ENCODE data around the gene UBTF.

GRCh38 chr17:44204441-44204882 is 15.0 kb downstream of the UBTF start:
- TF ChIP-seq, protein P1, sequence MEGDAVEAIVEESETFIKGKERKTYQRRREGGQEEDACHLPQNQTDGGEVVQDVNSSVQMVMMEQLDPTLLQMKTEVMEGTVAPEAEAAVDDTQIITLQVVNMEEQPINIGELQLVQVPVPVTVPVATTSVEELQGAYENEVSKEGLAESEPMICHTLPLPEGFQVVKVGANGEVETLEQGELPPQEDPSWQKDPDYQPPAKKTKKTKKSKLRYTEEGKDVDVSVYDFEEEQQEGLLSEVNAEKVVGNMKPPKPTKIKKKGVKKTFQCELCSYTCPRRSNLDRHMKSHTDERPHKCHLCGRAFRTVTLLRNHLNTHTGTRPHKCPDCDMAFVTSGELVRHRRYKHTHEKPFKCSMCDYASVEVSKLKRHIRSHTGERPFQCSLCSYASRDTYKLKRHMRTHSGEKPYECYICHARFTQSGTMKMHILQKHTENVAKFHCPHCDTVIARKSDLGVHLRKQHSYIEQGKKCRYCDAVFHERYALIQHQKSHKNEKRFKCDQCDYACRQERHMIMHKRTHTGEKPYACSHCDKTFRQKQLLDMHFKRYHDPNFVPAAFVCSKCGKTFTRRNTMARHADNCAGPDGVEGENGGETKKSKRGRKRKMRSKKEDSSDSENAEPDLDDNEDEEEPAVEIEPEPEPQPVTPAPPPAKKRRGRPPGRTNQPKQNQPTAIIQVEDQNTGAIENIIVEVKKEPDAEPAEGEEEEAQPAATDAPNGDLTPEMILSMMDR (IDR thresholded peaks at IDR 0.05) = no peak
- no peak for TF ChIP-seq POLR2AphosphoS5 (IDR thresholded peaks at IDR 0.05)
- TF ChIP-seq POLR2A (IDR thresholded peaks at IDR 0.05) = no peak

Measured in suprapubic skin (tissue), 4 donors.